HT1080 (cell line): ENCODE results near the gene DNAH1. TPM values are rescaled to one million over a fixed set of nuclear protein-coding genes. Genes with fewer than 3 reads are reported as not detected.

Experiments used
- DNase-seq: peaks from one replicate; pipeline ENCODE4 v3.0.0-alpha.2; 2015; ENCODE audit warnings: low read depth
- total RNA-seq: library from RNA; depleted of rRNA; stranded (reverse); fragments of >200 nt; shearing (Covaris generic); gene quantifications from 2 replicates; pipeline ENCODE4 v1.2.3, GENCODE V29; 2014

Gene DNAH1
- total RNA-seq, 1 experiment from 2014 or later = 0.10 TPM

- DNase-seq = no peak
These were observed 116.6 kb downstream of the DNAH1 start for GRCh38 chr3:52432691-52433141.

- DNase-seq = no peak
These were observed 117.3 kb downstream of the DNAH1 start for GRCh38 chr3:52433328-52433995.

GRCh38 chr3:52433996-52434479 is 117.9 kb downstream of the DNAH1 start:
- no peak for DNase-seq

- no peak for DNase-seq
These were observed 118.5 kb downstream of the DNAH1 start for GRCh38 chr3:52434491-52435115.

DNA sequence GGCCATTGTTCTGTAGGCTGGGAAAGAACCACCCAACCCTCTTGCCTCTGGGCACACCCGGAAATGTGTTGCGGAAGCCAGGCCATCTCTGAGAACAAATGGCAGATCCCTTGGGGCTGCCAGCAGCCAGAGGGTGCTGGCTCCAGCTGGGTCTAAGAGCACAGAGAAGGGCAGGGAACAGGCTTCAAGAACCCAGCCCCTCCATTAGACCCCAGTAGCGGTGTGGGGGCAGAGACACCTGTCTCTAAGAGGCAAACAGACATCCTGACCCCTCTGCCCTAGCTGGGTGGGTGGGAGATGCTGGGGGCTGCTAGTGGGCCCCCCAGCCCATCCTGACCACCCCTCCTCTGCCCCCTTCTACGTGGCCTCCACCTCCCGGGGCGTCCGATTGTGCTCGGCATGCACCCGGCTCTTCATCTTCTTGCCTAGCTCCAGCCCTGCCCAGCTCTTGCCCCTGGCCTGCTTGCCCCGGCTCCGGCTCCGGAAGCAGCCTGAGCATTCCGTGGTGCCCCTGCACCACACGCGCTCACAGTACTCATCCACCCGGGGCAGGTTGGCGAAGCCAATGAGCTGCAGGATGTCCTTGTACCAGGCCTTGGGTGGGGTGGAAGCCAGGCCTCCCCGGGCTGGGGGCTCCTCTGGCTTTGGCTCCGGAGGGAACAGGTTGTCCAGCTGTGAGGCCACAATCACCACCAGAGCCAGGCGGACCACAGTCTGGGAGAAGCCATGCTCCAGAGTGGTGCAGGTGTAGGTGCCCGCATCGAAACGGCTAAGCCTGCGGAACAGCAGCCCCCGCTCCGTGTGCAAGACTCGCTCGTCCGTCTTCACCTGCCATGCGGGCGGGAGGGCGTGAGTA is 119.4 kb downstream of the DNAH1 start:
- DNase-seq = no peak

GRCh38 chr3:52436500-52437149 is 120.5 kb downstream of the DNAH1 start:
- no peak for DNase-seq

DNA sequence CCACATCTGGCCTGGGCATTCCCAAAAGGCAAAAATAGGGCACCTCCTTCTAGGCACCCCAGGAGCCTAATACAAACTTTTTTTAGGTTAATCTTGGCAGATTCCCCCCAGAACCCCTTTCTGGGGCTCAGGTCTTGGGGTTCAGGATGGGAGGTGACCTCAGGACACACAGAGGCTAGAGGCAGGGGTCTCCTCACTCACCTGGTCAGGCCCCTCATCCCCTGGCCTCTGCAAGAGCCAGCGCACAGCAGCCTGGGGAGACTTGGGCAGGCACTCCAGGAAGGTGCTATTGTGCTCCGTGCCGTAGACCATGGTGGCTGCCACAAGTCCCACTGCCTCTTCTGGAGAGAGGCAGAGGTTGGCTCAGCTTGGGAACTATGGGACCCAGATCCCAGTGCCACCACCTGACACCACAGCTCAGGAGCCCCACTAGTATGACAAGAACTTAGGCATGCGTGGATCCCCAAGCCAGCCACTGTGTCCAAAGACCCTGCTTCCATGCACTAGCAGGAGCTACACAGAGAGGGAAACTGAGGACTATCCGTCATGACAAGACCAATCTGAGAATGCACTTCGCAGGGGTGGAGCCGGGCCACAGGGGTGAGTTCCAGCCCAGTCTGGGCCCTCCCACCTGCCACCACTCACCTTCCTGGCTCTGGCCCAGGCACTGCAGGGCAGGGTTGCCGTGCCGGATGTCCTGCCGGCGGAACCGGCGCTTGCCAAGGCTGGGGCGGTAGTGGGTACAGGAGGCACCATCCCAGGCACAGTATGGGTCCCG is 121.4 kb downstream of the DNAH1 start:
- no peak for DNase-seq

- no peak for DNase-seq
These were observed 121.9 kb downstream of the DNAH1 start for GRCh38 chr3:52438104-52438376.

DNA sequence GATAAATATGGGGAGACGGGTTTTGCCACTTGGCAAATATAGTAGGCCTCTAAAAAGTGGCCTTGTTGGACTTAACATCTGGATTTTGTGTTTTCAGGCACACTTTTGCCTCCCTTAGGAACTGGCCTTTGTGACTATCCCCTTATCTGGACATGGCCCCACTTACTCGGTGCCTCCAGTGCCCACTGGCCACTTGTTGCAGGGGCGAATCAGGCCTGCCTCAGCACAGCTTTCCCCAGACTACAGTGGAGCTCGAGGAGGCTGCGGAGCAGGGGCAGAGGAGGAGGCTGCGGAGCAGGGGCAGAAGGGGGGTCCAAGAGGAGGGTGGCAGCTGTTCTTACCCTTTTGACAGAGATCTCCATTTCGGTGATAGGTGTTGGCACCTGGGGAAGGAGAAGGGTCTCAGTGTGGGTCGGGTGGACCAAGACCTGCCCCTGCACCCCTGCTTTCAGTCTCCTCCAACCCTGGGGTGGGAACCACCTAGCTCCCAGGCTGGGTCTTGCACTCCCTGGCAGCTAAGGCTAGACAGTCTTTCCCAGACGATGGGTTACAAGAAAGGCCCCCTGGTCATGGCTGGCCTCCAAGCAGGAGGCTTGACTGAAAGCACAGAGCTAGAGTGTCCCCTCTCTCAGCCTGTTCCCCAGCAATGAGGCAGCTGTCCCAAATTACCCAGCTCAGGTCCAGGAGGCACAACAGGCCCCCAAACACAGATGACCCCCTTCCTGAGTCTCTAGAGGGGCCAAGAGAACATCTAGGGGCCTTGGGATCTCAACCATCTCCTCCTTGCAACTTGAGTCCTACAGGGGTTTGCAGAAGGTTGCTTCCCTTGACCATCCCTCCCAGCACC is 122.7 kb downstream of the DNAH1 start:
- no peak for DNase-seq

- no peak for DNase-seq
These were observed 123.5 kb downstream of the DNAH1 start for GRCh38 chr3:52439426-52440248.

DNA sequence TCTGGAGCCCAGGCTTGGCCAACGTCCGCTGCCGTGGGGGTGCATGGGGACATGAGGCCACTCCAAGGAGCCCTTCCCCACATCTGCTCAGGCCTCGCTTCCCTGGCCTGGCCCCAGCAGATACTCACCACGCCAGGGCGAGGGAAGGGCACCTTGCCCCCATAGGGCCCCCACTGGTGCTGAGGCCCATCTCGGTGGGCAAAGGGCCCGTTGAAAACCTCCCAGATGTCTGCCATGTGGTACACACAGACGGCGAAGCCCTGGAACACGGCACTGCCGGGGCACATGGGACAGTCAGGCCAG is 124.1 kb downstream of the DNAH1 start:
- DNase-seq = no peak

- no peak for DNase-seq
These were observed 124.6 kb downstream of the DNAH1 start for GRCh38 chr3:52440671-52441070.

DNA sequence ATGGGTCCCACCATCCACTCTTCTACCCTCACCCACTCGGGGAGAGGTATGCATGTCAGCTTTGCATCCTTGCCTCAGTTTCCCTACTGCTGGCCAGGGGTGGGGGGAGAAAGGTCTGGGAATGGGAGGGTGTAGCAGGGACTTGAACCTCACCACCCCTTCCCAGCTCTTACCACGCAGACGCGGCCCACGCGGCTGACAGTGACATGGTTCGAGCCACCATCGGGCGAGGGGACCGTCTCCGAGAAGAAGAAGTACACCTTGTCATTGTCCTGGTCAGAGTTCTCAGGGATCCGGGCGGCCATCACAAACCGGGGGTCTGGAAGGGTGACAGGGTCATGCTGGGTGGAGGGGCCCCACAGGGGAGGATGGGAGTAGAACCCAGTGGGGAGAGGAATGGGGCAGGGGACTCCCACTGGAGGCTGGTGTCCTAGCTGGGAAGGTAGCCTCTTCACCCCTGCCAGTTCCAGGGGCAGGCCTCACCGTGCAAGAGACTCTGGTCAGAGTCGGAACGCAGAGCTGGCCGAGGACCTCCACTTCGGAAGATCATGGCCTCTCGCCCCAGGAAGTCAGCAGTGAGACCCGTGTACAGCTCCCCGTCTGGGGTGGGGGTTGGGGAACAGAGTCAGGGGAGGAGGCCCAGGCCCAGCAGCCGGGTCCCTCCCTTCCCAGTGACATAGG is 125.1 kb downstream of the DNAH1 start:
- DNase-seq = no peak

GRCh38 chr3:52441772-52442332 is 125.7 kb downstream of the DNAH1 start:
- DNase-seq = no peak

- no peak for DNase-seq
These were observed 126.5 kb downstream of the DNAH1 start for GRCh38 chr3:52442409-52443267.

DNA sequence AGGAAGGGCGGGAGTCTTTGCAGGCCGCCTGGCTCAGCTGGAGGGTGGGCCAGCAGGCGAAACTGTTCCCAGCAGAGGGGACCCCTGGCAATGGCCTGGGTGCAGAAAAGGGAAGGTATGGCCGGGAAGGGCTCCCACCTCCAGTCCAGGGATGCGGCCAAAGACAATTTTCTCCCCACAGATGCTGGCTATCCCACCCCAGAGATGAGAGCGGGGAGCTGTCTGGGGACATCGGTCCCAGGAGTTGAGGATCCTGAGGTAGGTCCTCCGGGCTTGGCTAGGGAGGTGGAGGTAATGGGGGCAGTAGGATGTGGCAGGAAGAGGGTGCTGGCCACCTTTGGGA is 127.1 kb downstream of the DNAH1 start:
- DNase-seq = no peak
